ENCODE measurements around the gene HOXD1. TPM values are rescaled to one million over a fixed set of nuclear protein-coding genes. Genes with fewer than 3 reads are reported as not detected.

HOXD1 gene
- total RNA-seq, 1 donor from 2014 or later = 4.6 TPM

DNA sequence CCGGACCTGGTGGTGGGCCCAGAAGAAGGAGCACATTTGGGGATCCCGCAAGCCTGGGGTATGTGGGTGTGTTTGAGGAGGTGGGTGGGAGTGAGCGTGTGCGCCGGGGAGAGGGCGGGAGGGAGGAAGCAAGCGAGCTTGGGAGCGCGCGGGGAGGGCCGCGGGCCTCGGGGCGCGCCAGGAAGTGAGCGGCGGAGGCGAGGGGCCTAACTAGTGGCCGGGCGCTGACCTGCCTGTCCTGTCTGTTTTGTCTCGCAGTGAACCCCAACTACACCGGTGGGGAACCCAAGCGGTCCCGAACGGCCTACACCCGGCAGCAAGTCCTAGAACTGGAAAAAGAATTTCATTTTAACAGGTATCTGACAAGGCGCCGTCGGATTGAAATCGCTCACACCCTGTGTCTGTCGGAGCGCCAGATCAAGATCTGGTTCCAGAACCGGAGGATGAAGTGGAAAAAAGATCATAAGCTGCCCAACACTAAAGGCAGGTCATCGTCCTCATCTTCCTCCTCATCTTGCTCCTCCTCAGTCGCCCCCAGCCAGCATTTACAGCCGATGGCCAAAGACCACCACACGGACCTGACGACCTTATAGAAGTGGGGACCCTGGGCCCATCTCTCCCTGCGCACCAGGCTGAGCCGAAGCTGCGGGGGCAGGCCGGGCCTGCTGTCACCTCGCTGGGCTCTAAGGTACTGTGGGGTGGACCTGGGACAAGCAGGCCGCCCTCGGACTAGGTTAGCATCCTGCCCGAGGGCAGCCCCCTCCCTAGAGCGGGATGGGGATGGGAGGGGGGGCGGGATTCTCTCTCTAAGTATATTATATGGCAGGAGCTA is 35.9 kb upstream of the HOXD1 start:
- no peak for DNase-seq (ENCODE audit: low read depth in 2 of 2)

- no peak for DNase-seq (ENCODE audit: low read depth in 2 of 2)
Observed at GRCh38 chr2:176154576-176155252, 33.8 kb upstream of the HOXD1 start.

- DNase-seq (ENCODE audit: low read depth in 2 of 2) = no peak
Observed at GRCh38 chr2:176155356-176156044, 33.0 kb upstream of the HOXD1 start.

GRCh38 chr2:176156301-176156806 is 32.1 kb upstream of the HOXD1 start:
- no peak for DNase-seq (ENCODE audit: low read depth in 2 of 2)

DNA sequence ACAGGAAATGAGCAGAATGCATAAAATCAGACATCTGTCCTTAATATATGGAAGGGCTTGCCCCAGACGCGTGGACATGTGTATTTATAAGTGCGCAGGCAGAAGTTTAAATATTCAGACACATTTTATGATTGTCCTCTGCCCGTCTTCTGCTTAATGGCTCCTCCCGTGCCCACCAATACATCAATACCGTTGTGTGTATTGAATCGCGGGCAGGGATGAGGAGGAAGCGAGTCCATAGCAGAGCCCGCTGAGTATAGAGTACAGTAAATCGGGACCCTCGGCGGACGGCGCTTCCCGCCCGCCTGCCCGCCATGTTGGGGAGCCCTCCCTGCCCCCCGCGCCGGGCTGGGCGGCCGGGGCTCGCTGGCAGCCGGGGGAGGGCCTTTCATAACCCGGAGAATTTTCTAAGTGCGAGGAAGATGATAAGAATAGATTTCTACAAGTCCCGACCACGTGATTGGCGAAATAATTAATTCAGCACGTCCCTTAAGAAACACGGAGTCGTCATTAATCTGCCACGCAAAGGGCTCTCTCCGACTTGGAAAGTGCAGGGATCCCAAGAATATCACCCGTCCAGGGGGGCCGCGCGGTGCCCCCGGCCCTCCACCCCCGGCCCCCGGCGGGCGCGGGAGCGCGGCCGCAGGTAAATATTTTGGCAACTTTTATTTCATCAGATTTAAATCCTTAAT is 31.5 kb upstream of the HOXD1 start, which contains the start of gene HOXD3:
Gene HOXD3 (plus strand): TSS at position 501 of the 692 bp plus-strand sequence. CDS start 11,808 bp downstream, outside the sequence.
- no peak for DNase-seq (ENCODE audit: low read depth in 2 of 2)

DNA sequence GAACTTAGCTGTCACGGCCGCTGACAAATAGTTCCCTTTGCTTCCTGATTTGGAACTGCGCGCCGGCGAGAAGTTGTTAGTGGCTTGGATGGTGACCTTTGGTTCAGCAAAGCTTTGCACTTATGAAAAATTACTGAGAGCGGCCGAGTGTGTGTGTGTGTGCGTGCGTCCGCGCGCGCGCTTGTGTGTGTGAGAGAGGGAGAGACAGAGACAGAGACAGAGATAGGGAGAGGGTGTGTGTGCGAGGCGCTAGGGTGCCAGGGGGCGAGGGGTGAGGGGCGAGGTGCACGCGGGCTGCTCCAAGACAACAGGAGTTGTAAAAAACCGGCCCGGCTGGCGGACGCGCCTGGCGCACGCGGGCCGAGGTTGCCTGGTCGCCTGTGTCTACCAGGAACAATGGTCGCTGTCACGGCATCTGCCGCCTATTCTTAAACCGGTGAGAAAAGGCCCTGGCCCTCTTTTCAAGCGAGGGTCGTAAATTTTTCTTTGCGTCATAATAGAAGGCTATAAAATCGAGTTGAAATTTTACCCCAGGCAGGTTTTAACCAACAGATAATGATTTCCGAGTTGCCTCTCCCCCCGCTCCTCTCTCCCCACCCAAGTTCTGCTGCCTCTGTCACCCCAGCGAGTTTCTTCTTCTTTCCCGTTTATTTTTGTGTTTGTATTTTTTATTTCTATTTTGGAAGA is 30.8 kb upstream of the HOXD1 start:
- no peak for DNase-seq (ENCODE audit: low read depth in 2 of 2)

DNA sequence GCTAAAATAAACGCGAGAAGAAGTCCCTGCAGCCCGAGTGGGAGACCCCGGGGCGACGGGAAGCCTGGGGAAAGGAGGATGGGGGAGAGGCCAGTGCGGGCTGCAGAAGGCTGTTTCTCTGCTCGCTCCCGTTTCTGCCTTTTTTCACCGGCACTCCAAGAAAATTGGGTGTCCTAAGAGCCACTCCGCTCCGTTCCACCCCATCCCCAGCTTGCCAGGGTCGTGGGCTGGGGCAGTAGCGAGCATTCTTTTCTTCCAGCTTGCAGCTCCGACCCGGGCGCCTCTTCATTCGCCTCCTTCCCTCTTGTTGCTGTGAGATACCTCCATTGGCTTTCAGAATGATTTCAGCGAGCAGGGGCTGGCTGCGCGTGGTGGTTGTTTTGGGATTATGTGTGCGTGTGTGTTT is 30.3 kb upstream of the HOXD1 start:
- no peak for DNase-seq (ENCODE audit: low read depth in 2 of 2)

- no peak for DNase-seq (ENCODE audit: low read depth in 2 of 2)
Observed at GRCh38 chr2:176158855-176159662, 29.4 kb upstream of the HOXD1 start.

DNA sequence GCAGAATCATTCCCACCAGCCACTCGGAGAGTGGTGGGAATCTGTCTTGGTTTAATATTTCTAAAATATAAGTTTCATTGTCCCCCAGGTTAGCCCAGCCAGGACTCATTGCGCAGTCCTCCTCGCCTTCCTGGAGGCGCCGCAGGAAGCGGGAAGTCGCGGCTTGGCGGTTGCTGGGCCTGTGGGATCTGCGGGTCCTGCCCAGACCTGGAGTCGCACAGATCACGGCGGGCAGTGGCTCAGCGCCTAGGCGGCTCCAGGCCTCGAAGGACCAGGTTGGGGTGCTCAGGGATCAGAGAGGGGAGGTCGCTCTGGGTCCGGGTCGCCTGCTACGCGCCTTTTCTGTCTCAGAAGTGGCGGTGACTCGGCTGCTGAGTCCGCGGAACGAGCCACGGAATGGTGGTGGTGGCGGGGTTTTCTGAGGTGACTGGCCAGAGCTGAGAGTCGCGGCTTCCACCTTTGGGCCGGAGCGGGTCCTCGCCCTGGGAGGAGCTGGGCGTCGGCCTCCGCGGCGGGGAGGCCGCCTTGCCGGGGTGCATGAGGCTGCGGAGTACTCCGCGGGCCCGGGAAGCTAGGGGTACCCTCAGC is 28.7 kb upstream of the HOXD1 start:
- DNase-seq (ENCODE audit: low read depth in 2 of 2) = no peak

DNA sequence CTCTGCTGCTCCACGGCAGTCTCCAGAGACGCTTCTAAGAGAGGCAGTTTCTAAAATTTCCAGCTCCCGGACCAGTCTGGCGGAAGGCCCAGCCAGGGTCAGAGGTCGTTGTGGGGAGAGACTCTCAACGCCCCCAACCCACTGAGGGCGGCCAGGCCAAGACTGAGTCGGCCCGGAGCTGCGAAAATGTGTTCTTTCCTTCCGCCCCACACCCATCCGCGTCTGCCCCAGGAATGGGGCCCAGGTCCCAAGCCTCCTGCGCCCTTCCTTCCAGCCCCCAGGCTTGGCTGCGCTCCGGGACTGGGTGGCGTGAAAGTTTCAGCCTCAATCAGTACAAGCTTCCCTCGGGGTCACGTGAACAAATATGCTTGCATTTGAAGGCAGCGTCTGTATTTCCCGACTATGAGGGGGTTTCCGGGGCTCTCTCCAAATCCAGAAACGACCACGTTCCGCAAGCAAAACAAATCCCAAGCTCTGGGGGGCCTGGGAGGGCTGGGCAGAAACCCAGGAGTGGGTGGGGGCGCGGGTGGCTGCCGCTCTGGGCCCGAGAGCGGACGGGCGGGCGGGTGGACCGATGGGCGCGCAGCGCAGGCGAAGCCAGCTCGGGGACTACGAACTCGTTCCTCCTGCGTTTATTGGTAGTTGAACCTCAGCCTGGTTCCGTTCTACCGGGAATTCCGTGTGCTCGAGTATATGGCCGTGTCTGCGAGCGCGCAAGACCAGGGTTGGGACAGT is 28.1 kb upstream of the HOXD1 start:
- no peak for DNase-seq (ENCODE audit: low read depth in 2 of 2)

- no peak for DNase-seq (ENCODE audit: low read depth in 2 of 2)
Observed at GRCh38 chr2:176160986-176161824, 27.3 kb upstream of the HOXD1 start.

DNA sequence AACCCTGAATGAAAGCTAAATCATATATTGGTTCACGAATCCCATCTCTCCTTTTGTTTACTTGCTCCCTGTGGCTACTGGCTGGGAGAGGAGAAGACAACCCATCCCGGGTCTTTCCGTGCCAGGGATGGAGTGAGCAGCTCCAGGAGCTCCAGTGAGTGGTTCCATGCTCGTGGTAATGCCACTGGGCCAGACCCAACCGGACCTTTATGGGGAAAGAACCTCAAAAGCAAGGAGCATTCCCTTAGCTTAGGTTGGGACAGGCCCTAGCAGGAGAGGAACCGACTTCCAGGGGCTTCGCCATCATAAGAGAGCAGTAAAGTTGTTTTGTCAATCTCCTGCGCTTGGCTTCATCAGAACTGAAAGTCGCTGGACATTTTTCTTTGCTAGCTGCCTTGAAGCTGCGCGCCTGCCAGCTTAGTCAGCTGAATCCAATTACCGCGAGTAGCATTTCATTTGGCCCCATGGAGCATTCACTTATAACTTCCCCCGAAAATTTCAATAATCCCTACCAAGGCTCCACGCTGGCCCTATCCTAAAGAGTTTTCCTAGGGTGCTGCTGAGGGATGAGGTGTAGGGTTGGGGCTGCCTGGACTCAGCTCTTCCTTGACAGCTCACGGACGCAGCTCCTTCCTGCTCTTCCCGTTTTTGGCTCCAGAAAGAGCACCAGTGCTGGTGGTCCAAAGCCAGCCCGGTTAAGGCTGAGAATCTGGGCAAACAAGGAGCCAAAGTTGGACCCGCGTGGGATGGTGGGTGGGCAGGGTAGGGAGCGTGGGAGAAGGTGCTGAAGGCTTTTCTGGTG is 26.4 kb upstream of the HOXD1 start:
- DNase-seq (ENCODE audit: low read depth in 2 of 2) = no peak

- no peak for DNase-seq (ENCODE audit: low read depth in 2 of 2)
Observed at GRCh38 chr2:176162911-176163671, 25.4 kb upstream of the HOXD1 start.

DNA sequence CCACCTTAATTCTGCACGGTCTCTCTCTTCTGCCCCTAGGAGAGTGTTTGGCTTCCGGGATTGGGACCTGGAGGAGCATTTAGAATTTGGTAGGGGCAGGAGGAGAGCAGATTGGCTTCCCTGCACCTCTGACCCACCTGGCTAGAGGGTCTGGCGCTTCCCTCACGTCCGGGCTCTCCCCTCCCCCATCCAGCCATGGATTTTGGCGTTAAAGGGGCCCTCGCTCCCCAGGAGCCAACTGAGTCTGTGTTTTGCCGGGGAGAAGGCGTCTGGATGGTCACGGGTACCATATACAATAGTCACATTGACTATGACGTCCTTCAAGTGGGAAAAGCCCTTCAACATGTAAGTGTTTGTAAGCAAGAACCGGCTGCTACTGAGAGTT is 24.8 kb upstream of the HOXD1 start:
- DNase-seq (ENCODE audit: low read depth in 2 of 2) = no peak

DNA sequence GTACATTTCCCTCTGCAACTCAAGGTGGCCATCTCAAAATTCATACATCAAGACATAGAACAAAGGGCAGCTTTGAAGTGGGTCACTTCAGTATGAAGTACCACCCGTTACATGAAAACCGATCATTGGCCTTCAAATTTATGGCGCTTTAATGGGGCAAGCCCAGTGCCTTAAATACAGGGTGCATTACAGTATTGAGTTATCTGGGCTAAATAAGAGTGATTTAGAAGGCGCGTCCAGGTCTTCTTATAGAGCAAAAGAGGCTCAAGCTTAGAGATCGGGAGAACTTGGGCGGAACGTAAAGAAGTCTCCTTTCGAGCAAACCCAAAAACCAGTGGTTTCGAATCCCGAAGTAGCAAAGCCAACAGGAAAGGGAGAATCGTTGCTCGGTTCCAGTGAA is 24.3 kb upstream of the HOXD1 start:
- no peak for DNase-seq (ENCODE audit: low read depth in 2 of 2)

GRCh38 chr2:176164611-176165369 is 23.7 kb upstream of the HOXD1 start:
- no peak for DNase-seq (ENCODE audit: low read depth in 2 of 2)

Data from dermis microvascular lymphatic vessel endothelial cell (primary cell).